Measurements from ENCODE around the gene FRY. TPM values are rescaled to one million over a fixed set of nuclear protein-coding genes. Genes with fewer than 3 reads are reported as not detected.

Gene FRY
- total RNA-seq, 4 donors from 2014 or later: 27.4 to 50.4 (median 39.4) TPM

DNA sequence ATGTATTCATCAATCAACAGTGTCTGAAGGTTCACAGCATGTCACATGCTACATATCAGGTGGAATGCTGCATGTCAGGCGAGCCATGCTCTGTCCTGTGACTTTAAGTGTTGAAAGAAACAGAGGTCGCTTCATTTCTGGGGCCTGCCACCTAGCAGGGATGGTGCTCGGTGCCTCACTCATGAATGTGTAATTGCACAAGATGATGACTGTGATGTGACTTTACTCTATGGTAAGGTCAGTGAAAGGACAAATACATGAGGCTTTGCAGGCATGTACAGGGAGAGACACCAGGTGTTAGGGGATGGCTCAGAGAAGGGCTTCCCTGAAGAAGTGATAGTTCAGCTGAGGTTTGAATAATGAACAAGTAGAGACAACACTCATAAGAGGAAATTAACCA is 66.7 kb downstream of the FRY start:
- H3K4me3 ChIP-seq (replicated peaks in 1 of 3): no peak overlapping the region
- 80 to 96% methylated on average over 3 of the region's 3 CpGs for WGBS, 2 donors
- no peaks in the 10 kb centered on the region for H3K9me3 ChIP-seq
- H3K27ac ChIP-seq: no peak overlapping the region
- H3K4me1 ChIP-seq: no peaks in the 10 kb centered on the region
- no peaks in the 10 kb centered on the region for H3K36me3 ChIP-seq
- no peaks in the 10 kb centered on the region for H3K27me3 ChIP-seq
- DNase-seq: no peak
- TF ChIP-seq POLR2A (IDR thresholded peaks at IDR 0.05): no peak
- TF ChIP-seq, protein P1, sequence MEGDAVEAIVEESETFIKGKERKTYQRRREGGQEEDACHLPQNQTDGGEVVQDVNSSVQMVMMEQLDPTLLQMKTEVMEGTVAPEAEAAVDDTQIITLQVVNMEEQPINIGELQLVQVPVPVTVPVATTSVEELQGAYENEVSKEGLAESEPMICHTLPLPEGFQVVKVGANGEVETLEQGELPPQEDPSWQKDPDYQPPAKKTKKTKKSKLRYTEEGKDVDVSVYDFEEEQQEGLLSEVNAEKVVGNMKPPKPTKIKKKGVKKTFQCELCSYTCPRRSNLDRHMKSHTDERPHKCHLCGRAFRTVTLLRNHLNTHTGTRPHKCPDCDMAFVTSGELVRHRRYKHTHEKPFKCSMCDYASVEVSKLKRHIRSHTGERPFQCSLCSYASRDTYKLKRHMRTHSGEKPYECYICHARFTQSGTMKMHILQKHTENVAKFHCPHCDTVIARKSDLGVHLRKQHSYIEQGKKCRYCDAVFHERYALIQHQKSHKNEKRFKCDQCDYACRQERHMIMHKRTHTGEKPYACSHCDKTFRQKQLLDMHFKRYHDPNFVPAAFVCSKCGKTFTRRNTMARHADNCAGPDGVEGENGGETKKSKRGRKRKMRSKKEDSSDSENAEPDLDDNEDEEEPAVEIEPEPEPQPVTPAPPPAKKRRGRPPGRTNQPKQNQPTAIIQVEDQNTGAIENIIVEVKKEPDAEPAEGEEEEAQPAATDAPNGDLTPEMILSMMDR (IDR thresholded peaks at IDR 0.05): no peak
- intact Hi-C loops (cut with DNase I): no loop called here

DNA sequence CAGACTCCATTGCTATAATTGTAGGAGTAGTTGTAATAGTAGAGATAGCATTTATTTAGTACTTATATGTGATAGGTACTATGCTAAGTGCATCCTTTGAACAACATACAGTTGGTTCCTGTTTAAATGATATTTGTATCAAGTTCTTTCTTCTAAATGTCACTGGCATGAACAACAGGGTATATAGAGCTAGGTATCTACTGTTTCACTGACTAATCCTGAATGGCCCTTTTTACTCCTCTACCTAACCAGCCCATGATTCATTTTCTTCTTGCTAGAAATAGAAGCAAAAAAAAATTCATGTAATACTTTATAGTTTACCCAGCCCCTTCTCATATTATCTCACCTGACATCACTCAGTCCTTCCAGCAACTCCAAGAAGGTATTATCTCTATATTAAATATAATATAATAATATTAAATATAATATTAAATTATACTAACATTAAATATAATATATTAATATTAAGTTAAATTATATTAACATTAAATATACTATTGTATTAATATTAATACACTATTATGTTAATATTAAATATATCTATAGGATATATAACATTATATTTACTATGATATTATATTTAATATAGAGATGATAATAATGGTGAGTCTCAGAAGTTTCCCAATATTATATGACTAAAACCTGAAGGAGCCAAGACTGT is 74.2 kb downstream of the FRY start:
- no peak for TF ChIP-seq POLR2A (IDR thresholded peaks at IDR 0.05)
- TF ChIP-seq, protein P1 (IDR thresholded peaks at IDR 0.05): no peak
- no peaks in the 10 kb centered on the region for H3K4me1 ChIP-seq

DNA sequence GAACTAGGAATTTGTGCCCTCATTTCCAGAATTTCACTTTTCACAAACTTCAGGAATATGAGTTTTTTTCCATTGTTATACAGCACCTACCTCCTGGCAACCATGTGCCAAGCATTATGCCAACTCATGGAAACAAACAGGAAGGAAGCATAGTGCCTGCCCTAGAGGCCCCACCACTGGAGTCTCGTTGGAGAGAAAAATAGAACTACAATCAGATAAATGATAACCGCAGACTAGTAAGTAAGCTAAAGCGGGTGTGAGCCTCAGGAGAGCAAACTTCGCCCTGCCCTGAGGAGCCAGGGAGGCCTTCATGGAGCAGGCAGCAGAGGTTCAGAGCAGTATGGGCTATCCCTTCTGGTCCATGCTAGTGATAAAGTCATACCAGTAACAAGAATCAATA is 75.9 kb downstream of the FRY start:
- H3K4me3 ChIP-seq (replicated peaks in 1 of 3): no peak overlapping the region
- WGBS, 2 donors: 77 to 79% methylated on average over 4 of the region's 4 CpGs
- TF ChIP-seq, protein P1 (IDR thresholded peaks at IDR 0.05): no peak
- no peak for TF ChIP-seq POLR2A (IDR thresholded peaks at IDR 0.05)
- no peaks in the 10 kb centered on the region for H3K9me3 ChIP-seq
- H3K27me3 ChIP-seq: no peaks in the 10 kb centered on the region
- DNase-seq: no peak
- H3K36me3 ChIP-seq: no peaks in the 10 kb centered on the region
- H3K4me1 ChIP-seq: no peaks in the 10 kb centered on the region
- intact Hi-C loops (cut with DNase I): no loop called here
- no peak overlapping the region for H3K27ac ChIP-seq

More for the DNA sequence above, 74.2 kb downstream of the FRY start:
- Histone ChIP-seq H3K27ac (no peak overlapping the region), H3K4me3 (replicated peaks in 1 of 3) (no peak overlapping the region), H3K36me3 (no peaks in the 10 kb centered on the region), H3K9me3 (no peaks in the 10 kb centered on the region), H3K27me3 (no peaks in the 10 kb centered on the region)
- intact Hi-C loops (cut with DNase I): no loop called here
- DNase-seq: no peak

DNA sequence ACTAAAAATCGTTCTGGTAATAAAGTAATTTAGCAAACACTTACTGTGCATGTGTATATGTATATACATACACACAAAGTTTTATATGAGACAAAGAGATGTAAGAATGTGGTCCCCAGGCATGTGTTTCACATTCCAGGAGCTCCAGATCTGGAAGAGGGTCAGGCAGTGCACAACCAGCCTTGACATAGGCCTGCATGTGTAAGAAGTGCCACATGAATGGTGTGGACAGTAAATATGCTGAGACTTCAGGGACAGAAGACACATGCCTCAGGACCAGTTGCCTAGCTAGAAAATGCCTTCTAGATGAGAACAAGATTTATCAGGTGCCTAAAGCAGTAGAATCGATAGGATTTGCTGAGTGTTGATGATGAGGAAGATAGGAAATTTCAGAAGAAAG is 76.4 kb downstream of the FRY start:
- H3K4me1 ChIP-seq: no peaks in the 10 kb centered on the region
- TF ChIP-seq POLR2A (IDR thresholded peaks at IDR 0.05): no peak
- TF ChIP-seq, protein P1 (IDR thresholded peaks at IDR 0.05): no peak
- intact Hi-C loops (cut with DNase I): no loop called here
- H3K27me3 ChIP-seq: no peaks in the 10 kb centered on the region
- no peaks in the 10 kb centered on the region for H3K36me3 ChIP-seq
- no peak overlapping the region for H3K4me3 ChIP-seq (replicated peaks in 1 of 3)
- DNase-seq: no peak
- 89 to 91% methylated on average over 2 of the region's 2 CpGs for WGBS, 2 donors
- H3K9me3 ChIP-seq: no peaks in the 10 kb centered on the region
- no peak overlapping the region for H3K27ac ChIP-seq

DNA sequence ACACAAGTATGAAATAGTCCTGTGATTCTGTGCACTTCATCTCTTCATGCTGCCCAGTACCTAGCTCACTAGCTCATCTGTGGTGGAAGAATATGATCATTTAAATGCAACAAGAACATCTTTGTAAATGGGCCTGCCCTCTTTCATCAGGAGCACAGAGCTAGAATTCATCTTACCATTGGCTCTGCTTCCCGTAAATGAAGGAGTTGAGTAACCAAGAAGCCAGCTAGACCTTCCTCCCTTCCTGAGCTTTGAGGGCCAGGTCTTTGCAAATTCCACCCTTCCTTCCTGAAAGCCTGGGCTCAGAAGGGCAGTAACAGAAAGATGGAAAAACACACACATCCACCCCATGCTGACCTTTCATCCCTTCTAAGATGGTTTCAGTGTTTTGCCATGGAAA is 82.0 kb downstream of the FRY start:
- TF ChIP-seq, protein P1 (IDR thresholded peaks at IDR 0.05): no peak
- no peak for TF ChIP-seq POLR2A (IDR thresholded peaks at IDR 0.05)
- intact Hi-C loops (cut with DNase I): no loop called here
- WGBS, 2 donors: 88 to 94% methylated on average over 1 of the region's 1 CpG
- H3K4me1 ChIP-seq: peaks cover 0 to 8% of the 10 kb centered on the region in 2 donors
- no peaks in the 10 kb centered on the region for H3K9me3 ChIP-seq
- no peak for DNase-seq
- H3K27ac ChIP-seq: no peak overlapping the region
- no peaks in the 10 kb centered on the region for H3K36me3 ChIP-seq
- no peaks in the 10 kb centered on the region for H3K27me3 ChIP-seq
- H3K4me3 ChIP-seq (replicated peaks in 1 of 3): no peak overlapping the region
